NCI-H2107 treated with DMSO at 0.1 percent for 48 hours (cell line): ENCODE results near the gene ING5.
"Not testable (repeated sequence)": the region's sequence is repeated elsewhere in the genome, so short reads cannot be mapped to it uniquely, and the experiment has no call there.

ENCODE experiments used
- DNase-seq: peaks from one replicate; lab custom pipeline; 2025; ENCODE audit not compliant: unreplicated experiment; lab: John Stamatoyannopoulos, UW

ING5 gene

DNA sequence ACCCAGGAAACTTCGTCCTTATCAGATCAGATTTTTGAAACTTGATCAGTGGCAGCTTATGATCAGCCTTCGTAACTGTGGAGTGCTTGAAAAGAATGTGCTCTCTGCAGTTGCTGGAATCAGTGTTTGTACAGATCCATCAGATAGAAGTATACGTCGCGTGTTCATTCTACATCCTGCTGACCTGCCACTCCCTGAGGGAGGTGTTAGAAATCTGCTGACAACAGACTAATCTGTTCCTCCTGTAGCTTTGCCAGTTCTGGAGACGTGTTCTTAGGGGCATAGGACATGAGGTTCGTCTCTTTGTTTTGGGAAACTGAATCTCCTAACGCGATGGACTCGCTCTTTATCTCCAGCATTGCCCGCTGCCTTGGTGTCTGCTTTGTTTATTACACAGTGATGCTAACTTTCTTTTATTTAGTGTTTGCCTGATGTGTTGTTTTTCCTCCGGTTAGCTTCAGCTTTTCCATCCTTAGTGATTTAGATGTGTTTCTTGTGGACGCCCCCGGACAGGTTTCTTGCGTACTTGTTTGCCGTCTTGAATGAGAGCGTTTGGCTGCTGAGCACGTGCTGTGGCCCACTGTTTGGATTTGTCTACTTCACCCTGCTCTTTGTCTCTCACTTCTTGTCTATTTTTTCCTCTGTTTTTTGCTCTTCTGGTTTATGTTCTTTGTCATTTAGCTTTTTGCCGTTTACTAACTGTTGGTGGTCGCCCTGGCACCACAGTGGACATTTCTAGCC is 57.4 kb downstream of the ING5 start:
- no peak for DNase-seq

DNA sequence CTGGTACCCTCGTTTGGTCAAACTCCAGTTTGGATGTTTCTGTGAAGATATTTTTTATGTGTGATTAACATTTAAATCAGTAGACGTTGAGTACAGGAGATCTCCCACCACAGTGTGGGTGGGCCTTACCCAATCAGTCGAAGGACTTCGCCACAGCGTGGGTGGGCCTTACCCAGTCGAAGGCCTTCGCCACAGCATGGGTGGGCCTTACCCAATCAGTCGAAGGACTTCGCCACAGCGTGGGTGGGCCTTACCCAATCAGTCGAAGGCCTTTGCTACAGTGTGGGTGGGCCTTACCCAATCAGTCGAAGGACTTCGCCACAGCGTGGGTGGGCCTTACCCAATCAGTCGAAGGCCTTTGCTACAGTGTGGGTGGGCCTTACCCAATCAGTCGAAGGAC is 58.1 kb downstream of the ING5 start:
- DNase-seq: not testable (repeated sequence)

GRCh38 chr2:241760301-241760771 is 58.5 kb downstream of the ING5 start:
- no peak for DNase-seq

DNA sequence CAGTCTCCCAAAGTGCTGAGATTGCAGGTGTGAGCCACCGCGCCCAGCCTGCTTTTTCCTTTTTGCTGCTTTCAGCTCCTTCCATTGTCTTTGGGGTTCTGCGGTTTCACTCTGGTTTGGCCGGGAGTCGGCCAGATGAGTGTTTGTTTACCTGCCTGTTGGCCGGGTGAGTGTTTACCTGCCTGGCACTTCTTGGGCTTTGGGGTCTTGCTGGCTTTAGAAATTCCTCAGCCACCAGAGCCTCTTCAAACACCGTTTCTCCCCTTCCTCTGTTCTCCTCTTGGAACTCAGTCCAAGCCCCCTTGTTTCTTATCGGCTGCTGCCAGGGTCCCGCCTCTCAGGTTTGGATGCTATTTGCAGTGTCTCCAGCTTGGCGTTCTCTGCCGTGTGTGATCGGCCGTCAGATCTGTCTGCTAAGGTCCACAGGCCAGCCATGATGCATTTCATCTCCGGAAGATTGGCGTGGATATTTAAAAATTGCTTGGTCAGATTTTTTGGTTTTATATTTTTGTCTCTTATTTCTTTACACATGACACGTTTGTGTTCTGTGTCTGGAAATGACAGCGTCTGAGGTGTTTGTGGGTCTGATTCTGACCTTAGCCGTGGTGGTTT is 60.6 kb downstream of the ING5 start:
- DNase-seq: no peak

DNA sequence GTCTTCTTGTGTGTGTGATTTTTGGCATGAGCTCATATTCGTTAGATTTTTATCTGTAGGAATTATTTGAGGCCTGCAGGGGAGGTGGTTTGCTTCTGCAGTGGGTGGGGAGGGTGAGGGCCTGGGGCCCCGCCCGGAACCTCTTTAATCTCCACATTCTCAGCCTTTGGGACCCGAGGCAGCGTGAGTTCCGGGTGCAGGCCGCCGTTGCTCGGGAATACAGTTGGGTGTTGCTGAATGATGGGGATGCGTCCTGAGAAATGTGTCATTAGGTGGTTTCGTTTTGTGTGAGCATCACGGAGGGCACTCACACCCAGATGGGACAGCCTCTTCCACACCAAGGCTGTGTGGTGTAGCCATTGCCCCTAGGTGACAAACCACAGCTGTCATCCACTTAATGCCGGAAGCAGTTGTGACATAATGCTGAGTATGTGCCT is 61.1 kb downstream of the ING5 start:
- DNase-seq: no peak

DNA sequence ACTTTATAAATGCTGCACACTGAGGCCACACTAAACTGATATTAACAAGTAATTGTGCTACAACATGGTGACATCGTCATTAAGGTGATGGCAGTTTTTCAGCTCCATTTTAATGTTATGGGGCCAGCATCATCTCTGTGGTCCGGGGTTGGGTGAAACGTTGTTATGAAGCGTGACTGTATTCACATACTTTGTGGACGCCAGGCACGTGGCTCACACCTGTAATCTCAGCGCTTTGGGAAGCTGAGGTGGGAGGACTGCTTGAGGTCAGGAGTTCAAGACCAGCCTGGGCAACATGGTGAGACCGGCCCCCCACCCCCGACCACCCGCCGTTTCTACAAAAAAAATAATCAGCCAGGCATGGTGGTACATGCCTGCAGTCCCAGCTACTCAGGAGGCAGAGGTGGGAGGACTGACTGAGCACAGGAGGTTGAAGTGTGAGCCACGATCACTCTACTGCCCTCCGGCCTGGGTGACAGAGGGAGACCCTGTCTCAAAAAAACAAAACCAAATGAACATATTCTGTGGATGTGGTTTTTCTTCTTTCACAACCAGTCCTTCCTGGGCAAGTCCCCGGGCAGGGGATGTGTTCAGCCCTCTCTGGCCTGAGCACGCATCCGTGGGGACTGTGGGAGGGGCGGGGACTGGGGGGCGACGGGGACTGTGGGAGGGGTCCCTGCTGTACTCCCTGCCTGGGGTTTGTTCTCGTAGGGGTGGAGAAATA is 61.9 kb downstream of the ING5 start:
- no peak for DNase-seq

DNA sequence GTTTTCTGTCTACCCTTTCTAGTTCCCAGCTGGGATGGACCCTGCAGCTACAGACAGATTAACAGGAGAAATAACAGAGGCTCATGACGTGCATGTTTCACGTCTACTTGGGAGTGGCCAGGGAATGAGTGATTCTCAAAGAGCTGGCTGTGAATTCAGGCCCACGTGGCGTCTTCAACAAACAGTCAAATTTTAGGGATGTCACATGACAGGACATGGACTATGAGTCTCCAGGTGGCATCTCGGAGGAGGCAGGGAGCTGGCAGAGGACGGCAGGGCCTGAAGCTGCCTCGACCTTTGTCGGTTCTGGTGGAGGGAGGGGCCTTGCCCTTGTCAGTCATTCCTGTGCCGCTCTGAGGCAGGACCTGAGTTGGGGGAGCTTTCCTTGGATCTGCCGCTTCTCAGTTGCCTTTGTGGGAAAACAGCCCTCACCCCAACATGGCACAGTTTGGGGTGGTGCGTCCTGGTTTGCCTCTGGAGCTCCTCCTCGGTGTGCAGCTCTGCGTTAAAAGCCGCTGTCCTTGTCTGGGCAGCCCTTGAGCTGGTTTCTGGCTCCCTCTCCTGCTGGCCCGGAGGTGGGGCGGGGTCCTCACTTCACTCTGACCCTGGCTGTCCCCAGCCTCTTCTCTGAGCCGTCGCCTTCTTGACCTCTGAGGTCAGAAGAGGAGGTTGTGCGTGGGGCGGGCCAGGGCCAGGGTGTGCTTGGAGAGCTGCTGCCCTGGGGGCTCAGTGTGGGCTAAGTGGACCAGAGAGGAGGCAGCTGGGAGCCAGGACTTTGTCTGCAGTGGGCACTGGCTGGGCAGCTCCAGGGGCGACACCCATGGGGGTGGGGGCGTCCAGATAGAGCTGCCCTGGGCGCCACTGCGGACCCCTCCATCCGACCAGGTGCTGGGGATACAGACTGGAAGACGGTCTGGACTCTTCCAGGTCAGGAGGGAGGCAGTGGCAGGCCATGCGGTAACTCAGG is 62.7 kb downstream of the ING5 start:
- no peak for DNase-seq

DNA sequence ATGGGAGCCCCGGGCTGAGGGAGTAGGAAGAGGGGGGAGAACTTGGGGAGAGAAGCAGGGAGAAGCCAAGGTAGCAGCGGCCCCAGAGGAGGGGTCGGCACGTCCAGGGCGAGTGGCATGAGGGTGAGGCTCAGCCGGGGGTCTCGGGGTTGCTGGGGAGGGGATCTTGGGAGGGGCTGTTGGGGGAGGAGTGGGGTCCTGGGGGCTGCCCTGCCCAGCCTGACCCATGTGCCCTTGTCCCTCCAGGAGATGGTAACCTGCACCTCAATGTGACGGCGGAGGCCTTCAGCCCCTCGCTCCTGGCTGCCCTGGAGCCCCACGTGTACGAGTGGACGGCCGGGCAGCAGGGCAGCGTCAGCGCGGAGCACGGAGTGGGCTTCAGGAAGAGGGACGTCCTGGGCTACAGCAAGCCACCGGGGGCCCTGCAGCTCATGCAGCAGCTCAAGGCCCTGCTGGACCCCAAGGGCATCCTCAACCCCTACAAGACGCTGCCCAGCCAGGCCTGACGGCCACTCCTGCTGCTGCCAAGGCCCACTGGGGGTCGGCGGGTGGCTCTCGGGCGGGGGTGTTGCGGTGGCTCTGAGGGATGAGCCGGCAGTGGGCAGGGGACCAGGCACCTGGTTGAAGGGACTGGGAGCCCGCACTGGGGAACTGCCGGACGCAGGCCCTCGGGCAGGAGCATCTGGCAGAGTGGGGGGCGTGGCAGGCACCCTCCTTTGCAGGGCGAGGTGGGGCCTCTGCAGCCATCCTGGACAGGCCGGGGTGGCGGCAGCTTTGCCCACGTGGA is 65.8 kb downstream of the ING5 start:
- DNase-seq: no peak

- DNase-seq: no peak
Observed at GRCh38 chr2:241768251-241768711, 66.4 kb downstream of the ING5 start.

- DNase-seq: no peak
Observed at GRCh38 chr2:241768850-241769249, 67.0 kb downstream of the ING5 start.

- no peak for DNase-seq
Observed at GRCh38 chr2:241769819-241770184, 68.0 kb downstream of the ING5 start.

GRCh38 chr2:241770185-241770935 is 68.5 kb downstream of the ING5 start:
- no peak for DNase-seq

- DNase-seq: no peak
Observed at GRCh38 chr2:241770936-241771285, 69.1 kb downstream of the ING5 start.

GRCh38 chr2:241771286-241772062 is 69.6 kb downstream of the ING5 start:
- DNase-seq: no peak

DNA sequence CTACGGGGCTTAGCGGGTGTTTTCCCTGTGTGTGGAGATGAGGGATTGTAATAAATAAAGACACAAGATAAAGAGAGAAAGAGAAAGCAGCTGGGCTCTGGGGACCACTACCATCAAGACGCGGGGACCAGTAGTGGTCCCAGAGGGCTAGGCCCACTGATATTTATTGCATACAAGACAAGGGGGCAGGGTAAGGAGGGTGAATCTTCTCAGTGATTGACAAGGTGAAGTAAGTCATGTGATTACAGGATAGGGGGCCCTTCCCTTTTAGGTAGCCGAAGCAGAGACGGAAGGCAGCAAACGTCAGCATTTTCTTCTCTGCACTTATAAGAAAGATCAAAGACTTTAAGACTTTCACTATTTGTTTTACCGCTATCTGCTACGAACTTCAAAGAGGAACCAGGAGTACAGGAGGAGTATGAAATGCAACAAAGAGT is 70.2 kb downstream of the ING5 start:
- no peak for DNase-seq

DNA sequence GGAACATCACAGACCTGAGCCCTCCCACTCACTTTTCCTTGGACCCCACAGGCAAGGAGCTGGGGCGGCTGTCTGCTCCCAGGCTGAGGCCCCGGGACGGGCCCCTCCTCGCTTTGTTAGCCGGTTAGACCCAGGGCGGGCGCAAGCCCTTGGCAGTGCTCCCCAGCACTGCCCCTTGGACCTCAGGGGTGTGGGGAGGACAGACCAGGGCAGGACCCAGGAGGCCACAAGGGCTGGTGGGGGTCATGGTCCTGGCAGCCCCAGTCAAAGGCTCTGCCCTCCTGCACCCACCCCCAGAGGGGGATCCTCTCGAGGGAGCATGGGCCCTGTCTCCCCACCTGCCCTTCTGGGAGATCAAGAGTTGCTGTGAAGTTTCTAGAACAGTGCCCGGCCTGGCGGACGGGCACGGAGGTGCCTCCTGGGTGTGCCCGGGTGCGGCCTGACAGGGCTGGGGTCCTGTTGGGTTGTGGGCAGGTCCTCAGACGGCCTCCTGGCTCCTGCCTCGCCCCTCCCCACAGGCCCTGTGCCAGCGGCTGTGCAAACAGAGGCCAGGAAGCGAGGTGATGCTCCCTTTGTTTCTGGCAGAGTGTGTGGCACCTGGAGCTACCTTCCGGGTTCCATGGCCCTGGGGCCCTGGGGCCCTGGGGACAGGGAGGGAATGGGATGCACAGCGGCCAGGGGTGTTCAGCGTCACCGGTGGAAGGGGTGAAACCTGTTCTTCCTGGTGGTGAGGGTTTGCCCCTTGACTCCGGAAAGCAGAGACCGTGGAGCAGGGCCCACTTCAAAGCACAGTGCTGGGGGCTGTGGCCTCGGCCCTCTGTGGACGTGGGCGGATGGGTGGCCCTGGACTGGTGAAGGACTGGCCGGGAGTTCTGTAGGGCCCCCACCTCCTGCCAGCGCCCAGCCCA is 71.9 kb downstream of the ING5 start:
- no peak for DNase-seq

- DNase-seq: no peak
Observed at GRCh38 chr2:241774419-241775222, 72.8 kb downstream of the ING5 start.
